SK-N-SH (cell line): Measurements from ENCODE around the gene FAM89B. TPM values are rescaled to one million over a fixed set of nuclear protein-coding genes. Genes with fewer than 3 reads are reported as not detected.
A peak's percentile ranks its signal among the peaks of the same experiment; 100 is the strongest.

ENCODE experiments used
- CTCF ChIA-PET: fragments of 300-600, 350-600 bp; formaldehyde crosslinking; extraction: SDS; loops from one replicate; lab custom pipeline; 2021; lab: Yijun Ruan, JAX
- POLR2A ChIA-PET: fragments of 350-600 bp; sonication (Branson Sonifier 250); formaldehyde crosslinking; extraction: SDS; loops from one replicate; lab custom pipeline; 2020; ENCODE audit warnings: antibody characterized with exemption, inconsistent platforms; lab: Yijun Ruan, JAX
- DNase-seq: peaks from one replicate; pipeline ENCODE4 v3.0.0; 2012
- H2AFZ ChIP-seq: fragments of 200-600 bp; sonication (generic); 2 replicates; pipeline ENCODE4 v1.8.1; 2016; ENCODE audit warnings: antibody characterized with exemption, mild to moderate bottlenecking, low read depth
- H3F3A ChIP-seq: fragments of 200-600 bp; sonication (generic); replicated peaks from 2 replicates; pipeline ENCODE3; 2016; ENCODE audit warnings: antibody characterized with exemption, mild to moderate bottlenecking; ENCODE audit not compliant: insufficient read depth
- H3K27ac ChIP-seq, 2 experiments: fragments of 200-500 bp in 1 of 2; fragments of 200-600 bp in 1 of 2; sonication (Bioruptor generic) in 1 of 2; sonication (generic), shearing (Covaris generic) in 1 of 2; 2 replicates each; pipeline versions ENCODE4 v1.5.1 to v1.6.1; 2014 to 2016; ENCODE audit warnings: low read depth in 2 of 2, inconsistent platforms in 1 of 2, low read length in 1 of 2, mild to moderate bottlenecking in 1 of 2, mixed read lengths in 1 of 2
- H3K27me3 ChIP-seq: fragments of 200-600 bp; sonication (generic), shearing (Covaris generic); 2 replicates; pipeline ENCODE4 v1.6.1; 2016; ENCODE audit warnings: mixed run types; ENCODE audit not compliant: insufficient read depth
- H3K36me3 ChIP-seq, 2 experiments: fragments of 200-500 bp in 1 of 2; fragments of 200-600 bp in 1 of 2; sonication (Bioruptor generic) in 1 of 2; sonication (generic) in 1 of 2; replicated peaks in 1 of 2; 2 replicates each; pipeline versions ENCODE3 to v1.5.1; 2014 to 2016; ENCODE audit warnings: low read length in 1 of 2, mild to moderate bottlenecking in 1 of 2; ENCODE audit not compliant: insufficient read depth in 2 of 2, control insufficient read depth in 1 of 2
- H3K4me1 ChIP-seq, 2 experiments: fragments of 200-500 bp in 1 of 2; fragments of 200-600 bp in 1 of 2; sonication (Bioruptor generic) in 1 of 2; sonication (generic), shearing (Covaris generic) in 1 of 2; 2 replicates each; pipeline versions ENCODE4 v1.5.1 to v1.6.1; 2014 to 2016; ENCODE audit warnings: low read depth in 1 of 2, low read length in 1 of 2, mixed run types in 1 of 2; ENCODE audit not compliant: insufficient read depth in 2 of 2, control insufficient read depth in 1 of 2
- H3K4me2 ChIP-seq: fragments of 200-600 bp; sonication (generic), shearing (Covaris generic); 2 replicates; pipeline ENCODE4 v1.6.1; 2017; ENCODE audit warnings: mixed run types
- H3K4me3 ChIP-seq, 2 experiments: fragments of 200-500 bp in 1 of 2; fragments of 200-600 bp in 1 of 2; sonication (Bioruptor generic) in 1 of 2; sonication (generic), shearing (Covaris generic) in 1 of 2; 2 replicates each; pipeline versions ENCODE4 v1.5.1 to v1.8.1; 2014 to 2016; ENCODE audit warnings: low read depth in 2 of 2, inconsistent platforms in 1 of 2, low read length in 1 of 2, mild to moderate bottlenecking in 1 of 2, mixed read lengths in 1 of 2, moderate library complexity in 1 of 2
- H3K79me2 ChIP-seq: fragments of 200-600 bp; sonication (generic); 2 replicates; pipeline ENCODE4 v1.8.1; 2017; ENCODE audit warnings: mild to moderate bottlenecking; ENCODE audit not compliant: insufficient read depth
- H3K9ac ChIP-seq: fragments of 200-600 bp; sonication (generic); 2 replicates; pipeline ENCODE4 v1.6.1; 2017; ENCODE audit warnings: mixed run types
- H3K9me2 ChIP-seq: fragments of 200-600 bp; sonication (generic); 2 replicates; pipeline ENCODE4 v1.6.1; 2017; ENCODE audit warnings: mixed run types
- H3K9me3 ChIP-seq: fragments of 200-600 bp; sonication (generic); 2 replicates; pipeline ENCODE4 v1.6.1; 2017; ENCODE audit warnings: mixed run types, mild to moderate bottlenecking, moderate library complexity
- H4K20me1 ChIP-seq: fragments of 200-600 bp; sonication (generic); 2 replicates; pipeline ENCODE4 v1.6.1; 2017; ENCODE audit warnings: mild to moderate bottlenecking, mixed run types; ENCODE audit not compliant: insufficient read depth
- ELF1 ChIP-seq: IDR thresholded peaks from 2 replicates; pipeline ENCODE4 v1.4.0; 2012
- FOSL2 ChIP-seq: IDR thresholded peaks from 2 replicates; pipeline ENCODE4 v1.4.0; 2012; ENCODE audit warnings: low read depth, mild to moderate bottlenecking, moderate library complexity, borderline replicate concordance
- FOXJ3 ChIP-seq: sonication (generic); formaldehyde crosslinking; IDR thresholded peaks from 2 replicates; pipeline ENCODE4 v1.5.1; 2020; ENCODE audit warnings: mild to moderate bottlenecking, missing genetic modification reagents
- FOXM1 ChIP-seq: IDR thresholded peaks from 2 replicates; pipeline ENCODE4 v1.4.0; 2012; ENCODE audit warnings: low read depth, mild to moderate bottlenecking
- GABPA ChIP-seq: IDR thresholded peaks from 2 replicates; pipeline ENCODE4 v1.4.0; 2012; ENCODE audit warnings: low read depth, mild to moderate bottlenecking
- NRF1 ChIP-seq: IDR thresholded peaks from 2 replicates; pipeline ENCODE4 v1.6.1; 2012; ENCODE audit warnings: low read depth, mild to moderate bottlenecking, low read length
- POLR2AphosphoS5 ChIP-seq: IDR thresholded peaks from 2 replicates; pipeline ENCODE4 v1.6.1; 2012; ENCODE audit warnings: low read depth, low read length
- RCOR1 ChIP-seq: fragments of 150-350 bp; IDR thresholded peaks from 2 replicates; pipeline ENCODE4 v1.6.1; 2017; ENCODE audit warnings: antibody characterized with exemption, low read length
- SIN3A ChIP-seq: IDR thresholded peaks from 2 replicates; pipeline ENCODE4 v1.6.1; 2012; ENCODE audit warnings: low read depth, mild to moderate bottlenecking, low read length, moderate library complexity, borderline replicate concordance
- SMC3 ChIP-seq: IDR thresholded peaks from 2 replicates; pipeline ENCODE4 v1.6.1; 2012; ENCODE audit warnings: low read depth, low read length, improper control_type of control experiment
- TCF12 ChIP-seq: IDR thresholded peaks from 2 replicates; pipeline ENCODE4 v1.4.0; 2012
- YY1 ChIP-seq: IDR thresholded peaks from 2 replicates; pipeline ENCODE4 v1.4.0; 2012; ENCODE audit warnings: low read depth, mild to moderate bottlenecking
- WGBS: methylation state at CpG from one replicate; pipeline ENCODE4 v1.1.6; 2017; ENCODE audit warnings: low lambda C conversion rate; 5-methylcytosine and 5-hydroxymethylcytosine counted together
- polyA plus RNA-seq, 3 experiments: library from polyadenylated mRNA; depleted of rRNA; stranded (reverse); fragments of >200 nt; gene quantifications; 2 replicates each; pipeline ENCODE4 v1.2.3, GENCODE V29; 2012
- TF ChIP-seq, protein P1 (sequence below): IDR thresholded peaks from 2 replicates; pipeline ENCODE4; 2012
- TF ChIP-seq, protein P2 (sequence below): fragments of 200-600 bp; sonication (generic); IDR thresholded peaks from 2 replicates; pipeline ENCODE4 v1.6.1; 2017; ENCODE audit warnings: antibody characterized with exemption, mild to moderate bottlenecking, moderate library complexity
- TF ChIP-seq, protein P3 (sequence below): fragments of 150-350 bp; IDR thresholded peaks from 2 replicates; pipeline ENCODE4 v1.6.1; 2017; ENCODE audit warnings: antibody characterized with exemption, low read length, low read depth, borderline replicate concordance

Gene FAM89B
- polyA plus RNA-seq, 1 of the 3 experiments (the other 2 are of a cell fraction) = 65.3 TPM

DNA sequence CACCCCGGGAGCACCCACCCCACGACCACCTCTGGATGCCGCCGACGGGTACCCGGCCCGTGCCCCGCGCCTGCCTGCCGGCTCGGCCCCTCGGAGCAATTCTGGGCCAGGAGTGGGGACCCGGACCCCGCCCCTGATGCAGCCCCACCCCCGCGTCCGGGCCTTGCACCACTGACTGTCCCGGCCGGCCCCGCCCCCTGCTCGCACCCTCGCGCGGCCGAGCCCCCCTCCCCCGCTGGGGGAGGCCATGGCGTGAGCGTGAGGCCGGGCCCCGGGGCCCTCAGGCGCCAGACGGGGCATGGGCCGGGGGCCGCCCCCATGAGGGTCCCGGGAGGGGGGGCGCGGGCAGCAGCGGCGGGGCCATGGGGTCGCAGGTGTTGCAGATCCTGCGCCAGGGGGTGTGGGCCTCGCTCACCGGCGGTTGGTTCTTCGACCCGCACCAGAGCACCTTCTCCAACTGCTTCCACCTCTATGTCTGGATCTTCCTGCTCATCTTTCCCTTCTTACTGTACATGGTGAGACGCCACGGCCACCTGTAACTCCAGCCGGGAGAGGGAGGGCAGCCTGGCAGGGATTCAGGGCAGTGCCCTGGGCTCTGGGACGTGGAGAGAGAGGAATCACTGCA, 43.7 kb downstream of the FAM89B start (continued):
- TF ChIP-seq YY1 = no peak
- TF ChIP-seq, protein P1, sequence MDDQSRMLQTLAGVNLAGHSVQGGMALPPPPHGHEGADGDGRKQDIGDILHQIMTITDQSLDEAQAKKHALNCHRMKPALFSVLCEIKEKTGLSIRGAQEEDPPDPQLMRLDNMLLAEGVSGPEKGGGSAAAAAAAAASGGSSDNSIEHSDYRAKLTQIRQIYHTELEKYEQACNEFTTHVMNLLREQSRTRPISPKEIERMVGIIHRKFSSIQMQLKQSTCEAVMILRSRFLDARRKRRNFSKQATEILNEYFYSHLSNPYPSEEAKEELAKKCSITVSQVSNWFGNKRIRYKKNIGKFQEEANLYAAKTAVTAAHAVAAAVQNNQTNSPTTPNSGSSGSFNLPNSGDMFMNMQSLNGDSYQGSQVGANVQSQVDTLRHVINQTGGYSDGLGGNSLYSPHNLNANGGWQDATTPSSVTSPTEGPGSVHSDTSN = no peak
- no peak for TF ChIP-seq NRF1
- no peak for TF ChIP-seq SMC3
- TF ChIP-seq FOSL2 = no peak
- TF ChIP-seq, protein P2, sequence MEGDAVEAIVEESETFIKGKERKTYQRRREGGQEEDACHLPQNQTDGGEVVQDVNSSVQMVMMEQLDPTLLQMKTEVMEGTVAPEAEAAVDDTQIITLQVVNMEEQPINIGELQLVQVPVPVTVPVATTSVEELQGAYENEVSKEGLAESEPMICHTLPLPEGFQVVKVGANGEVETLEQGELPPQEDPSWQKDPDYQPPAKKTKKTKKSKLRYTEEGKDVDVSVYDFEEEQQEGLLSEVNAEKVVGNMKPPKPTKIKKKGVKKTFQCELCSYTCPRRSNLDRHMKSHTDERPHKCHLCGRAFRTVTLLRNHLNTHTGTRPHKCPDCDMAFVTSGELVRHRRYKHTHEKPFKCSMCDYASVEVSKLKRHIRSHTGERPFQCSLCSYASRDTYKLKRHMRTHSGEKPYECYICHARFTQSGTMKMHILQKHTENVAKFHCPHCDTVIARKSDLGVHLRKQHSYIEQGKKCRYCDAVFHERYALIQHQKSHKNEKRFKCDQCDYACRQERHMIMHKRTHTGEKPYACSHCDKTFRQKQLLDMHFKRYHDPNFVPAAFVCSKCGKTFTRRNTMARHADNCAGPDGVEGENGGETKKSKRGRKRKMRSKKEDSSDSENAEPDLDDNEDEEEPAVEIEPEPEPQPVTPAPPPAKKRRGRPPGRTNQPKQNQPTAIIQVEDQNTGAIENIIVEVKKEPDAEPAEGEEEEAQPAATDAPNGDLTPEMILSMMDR = no peak

DNA sequence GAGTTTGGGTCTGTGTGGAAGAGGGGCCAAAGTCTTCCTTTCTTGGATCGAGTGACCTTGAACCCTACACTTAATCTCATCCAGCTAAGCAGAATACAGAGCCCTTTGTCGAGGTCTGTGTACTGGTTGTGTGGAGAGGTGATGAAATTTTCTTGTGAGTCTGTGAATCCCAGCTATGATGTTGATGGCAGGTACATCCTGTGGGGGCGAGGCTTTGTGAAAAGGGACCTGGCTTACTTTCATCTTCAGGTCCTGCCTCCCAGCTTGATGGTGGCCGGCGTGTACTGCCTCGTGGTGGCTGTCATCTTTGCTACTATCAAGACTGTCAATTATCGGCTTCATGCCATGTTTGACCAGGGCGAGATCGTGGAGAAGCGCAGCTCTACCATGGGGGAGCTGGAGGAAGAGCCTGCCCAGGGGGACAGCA, 44.2 kb downstream of the FAM89B start:
- ChIA-PET CTCF (interaction anchor here (2.5 to 4.9 kb wide), 2 partner anchors 10 to 20 kb away, joined by 18 read pairs; partner anchors contain the start of gene SIPA1), POLR2A (interaction anchor here (0.8 to 1.1 kb wide), 2 partner anchors 36 to 37 kb away, joined by 3 read pairs; no protein-coding TSS in a partner anchor)
- Histone ChIP-seq H3K9me3 (no peaks in the 10 kb centered on the region), H3K9ac (peak overlapping the region; percentile 86), H3K27ac (peak overlapping the region; percentile 83 to 93; a peak in 3 of 4 replicates), H3K4me3 (peak overlapping the region; percentile 68 to 95), H3K36me3 (peaks cover 10 to 50% of the 10 kb centered on the region in 2 experiments), H3K27me3 (no peaks in the 10 kb centered on the region), H4K20me1 (peaks cover 23% of the 10 kb centered on the region), H2AFZ (no peak overlapping the region), H3K79me2 (peaks cover 88% of the 10 kb centered on the region), H3K9me2 (no peaks in the 10 kb centered on the region), H3K4me2 (peak overlapping the region; percentile 85), H3F3A (peaks cover 4% of the 10 kb centered on the region), H3K4me1 (peaks cover 15 to 32% of the 10 kb centered on the region in 2 experiments; a peak in 3 of 4 replicates)
- WGBS = 38% methylated on average over 4 of the region's 10 CpGs
- TF ChIP-seq YY1 (no peak), POLR2AphosphoS5 (no peak), TCF12 (no peak), FOXJ3 (no peak), RCOR1 (no peak), ELF1 (no peak), GABPA (no peak), FOXM1 (no peak), SIN3A (no peak)
- TF ChIP-seq, protein P3, sequence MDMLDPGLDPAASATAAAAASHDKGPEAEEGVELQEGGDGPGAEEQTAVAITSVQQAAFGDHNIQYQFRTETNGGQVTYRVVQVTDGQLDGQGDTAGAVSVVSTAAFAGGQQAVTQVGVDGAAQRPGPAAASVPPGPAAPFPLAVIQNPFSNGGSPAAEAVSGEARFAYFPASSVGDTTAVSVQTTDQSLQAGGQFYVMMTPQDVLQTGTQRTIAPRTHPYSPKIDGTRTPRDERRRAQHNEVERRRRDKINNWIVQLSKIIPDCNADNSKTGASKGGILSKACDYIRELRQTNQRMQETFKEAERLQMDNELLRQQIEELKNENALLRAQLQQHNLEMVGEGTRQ = no peak
- DNase-seq = no peak
